Fibroblast of villous mesenchyme (primary cell): ENCODE results near the gene KAZN. TPM values are rescaled to one million over a fixed set of nuclear protein-coding genes. Genes with fewer than 3 reads are reported as not detected.
A peak's percentile ranks its signal among the peaks of the same experiment; 100 is the strongest.

Experiments
- DNase-seq: peaks from one replicate; pipeline ENCODE4 v3.0.0-alpha.2; 2010; ENCODE audit warnings: low read depth
- H3K4me3 ChIP-seq: 2 replicates; pipeline ENCODE4 v1.5.1; 2011; ENCODE audit warnings: low read depth, mild to moderate bottlenecking, low read length
- total RNA-seq: library from RNA; depleted of rRNA; stranded (reverse); fragments of >200 nt; gene quantifications from 2 replicates; pipeline ENCODE4 v1.2.3, GENCODE V29; 2012
- TF ChIP-seq, protein P1 (sequence below): IDR thresholded peaks from 2 replicates; pipeline ENCODE4 v1.5.1; 2012; ENCODE audit warnings: low read depth, mild to moderate bottlenecking, low read length; ENCODE audit not compliant: insufficient read depth

Gene KAZN
- total RNA-seq, 1 donor: 8.6 TPM

DNA sequence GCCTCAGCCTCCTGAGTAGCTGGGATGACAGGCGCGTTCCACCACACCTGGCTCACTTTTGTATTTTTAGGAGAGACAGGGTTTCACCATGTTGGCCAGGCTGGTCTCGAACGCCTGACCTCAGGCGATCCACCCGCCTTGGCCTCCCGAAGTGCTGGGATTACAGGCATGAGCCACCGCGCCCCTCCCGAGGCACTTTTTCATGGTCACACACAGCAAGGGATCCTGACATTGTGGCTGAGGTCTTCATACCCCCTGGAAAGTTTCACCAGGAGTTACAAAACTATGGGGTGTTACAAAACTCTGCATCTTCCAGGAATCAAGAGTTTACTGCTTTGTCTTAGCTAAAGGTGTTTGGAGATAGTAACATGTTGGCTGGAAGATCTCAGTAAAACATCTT lies 320.8 kb downstream of the KAZN start:
- H3K4me3 ChIP-seq: no peak overlapping the region
- TF ChIP-seq, protein P1, sequence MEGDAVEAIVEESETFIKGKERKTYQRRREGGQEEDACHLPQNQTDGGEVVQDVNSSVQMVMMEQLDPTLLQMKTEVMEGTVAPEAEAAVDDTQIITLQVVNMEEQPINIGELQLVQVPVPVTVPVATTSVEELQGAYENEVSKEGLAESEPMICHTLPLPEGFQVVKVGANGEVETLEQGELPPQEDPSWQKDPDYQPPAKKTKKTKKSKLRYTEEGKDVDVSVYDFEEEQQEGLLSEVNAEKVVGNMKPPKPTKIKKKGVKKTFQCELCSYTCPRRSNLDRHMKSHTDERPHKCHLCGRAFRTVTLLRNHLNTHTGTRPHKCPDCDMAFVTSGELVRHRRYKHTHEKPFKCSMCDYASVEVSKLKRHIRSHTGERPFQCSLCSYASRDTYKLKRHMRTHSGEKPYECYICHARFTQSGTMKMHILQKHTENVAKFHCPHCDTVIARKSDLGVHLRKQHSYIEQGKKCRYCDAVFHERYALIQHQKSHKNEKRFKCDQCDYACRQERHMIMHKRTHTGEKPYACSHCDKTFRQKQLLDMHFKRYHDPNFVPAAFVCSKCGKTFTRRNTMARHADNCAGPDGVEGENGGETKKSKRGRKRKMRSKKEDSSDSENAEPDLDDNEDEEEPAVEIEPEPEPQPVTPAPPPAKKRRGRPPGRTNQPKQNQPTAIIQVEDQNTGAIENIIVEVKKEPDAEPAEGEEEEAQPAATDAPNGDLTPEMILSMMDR: no peak
- DNase-seq: no peak

DNA sequence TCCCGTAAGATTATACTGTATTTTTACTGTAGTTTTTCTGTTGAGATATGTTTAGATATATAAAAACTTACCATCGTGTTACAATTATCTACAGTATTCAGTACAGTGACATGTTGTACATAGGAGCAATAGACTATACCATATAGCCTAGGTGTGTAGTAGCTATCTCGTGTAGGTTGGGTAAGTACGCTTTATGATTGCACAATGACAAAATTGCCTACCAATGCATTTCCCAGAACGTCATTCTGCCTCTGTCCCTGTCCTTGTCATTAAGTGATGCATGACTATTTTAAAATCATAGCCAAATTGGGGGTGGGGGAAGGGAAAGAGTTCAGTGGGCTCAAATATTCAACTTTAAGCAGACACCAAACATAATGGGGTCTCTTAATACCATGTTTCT lies 321.3 kb downstream of the KAZN start:
- DNase-seq: no peak
- H3K4me3 ChIP-seq: no peak overlapping the region
- TF ChIP-seq, protein P1: no peak

DNA sequence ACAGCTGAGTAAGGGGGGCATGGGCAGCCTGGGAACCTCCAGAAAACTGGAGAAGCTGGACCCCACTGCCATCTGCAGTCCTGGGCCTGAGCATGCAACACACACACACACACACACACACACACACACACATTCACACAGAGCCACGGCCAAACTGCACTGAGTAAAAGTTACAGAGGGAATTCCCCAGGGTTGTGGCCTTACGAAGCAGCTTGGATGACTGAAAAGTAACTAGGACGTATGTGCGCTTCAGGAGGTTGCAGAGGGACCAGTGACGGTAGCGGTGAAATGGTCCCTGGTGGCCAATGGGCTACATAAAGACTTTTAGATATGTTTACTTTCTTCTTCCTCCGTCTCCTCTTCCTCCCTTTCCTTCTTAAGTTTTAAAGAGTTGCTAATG lies 322.6 kb downstream of the KAZN start:
- TF ChIP-seq, protein P1: no peak
- peak; percentile 45 for DNase-seq
- no peak overlapping the region for H3K4me3 ChIP-seq

DNA sequence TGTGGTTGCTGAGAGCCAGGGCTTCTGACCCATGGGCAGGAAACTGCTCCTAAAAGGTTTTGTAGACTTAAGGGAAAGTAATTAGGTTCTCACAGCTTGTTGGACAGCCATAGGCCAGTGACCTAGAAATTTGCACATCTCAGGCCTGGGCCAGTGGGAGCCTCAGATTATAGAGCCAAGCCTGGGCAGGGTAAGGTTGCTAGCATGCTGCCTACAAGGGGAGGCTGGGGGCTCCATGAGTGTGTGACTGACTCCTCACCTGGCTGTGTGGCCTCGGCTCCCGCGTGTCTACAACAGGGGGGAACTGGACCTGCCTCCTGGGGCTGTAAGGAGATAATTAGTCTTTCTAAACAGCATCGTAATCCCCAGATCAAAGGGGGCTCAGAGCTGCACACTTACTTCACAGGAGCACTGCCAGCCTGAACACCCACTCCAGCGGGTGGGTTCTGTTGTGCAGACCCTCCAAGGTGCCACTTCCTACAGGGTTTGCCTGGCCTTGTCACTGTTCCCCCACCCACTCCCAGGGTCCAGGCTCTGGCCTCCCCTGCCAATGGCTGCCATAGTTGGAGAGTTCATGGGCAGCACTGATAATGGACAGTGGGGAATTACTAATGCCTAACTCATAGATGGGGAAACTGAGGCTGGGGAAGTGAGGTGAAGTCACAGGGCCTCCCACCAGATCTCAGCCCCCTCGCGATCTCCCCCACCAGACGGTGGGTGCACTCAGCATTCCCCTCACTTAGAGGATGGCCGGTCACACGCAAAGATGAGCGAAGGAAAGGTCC lies 324.6 kb downstream of the KAZN start:
- H3K4me3 ChIP-seq: no peak overlapping the region
- no peak for DNase-seq
- TF ChIP-seq, protein P1: no peak

DNA sequence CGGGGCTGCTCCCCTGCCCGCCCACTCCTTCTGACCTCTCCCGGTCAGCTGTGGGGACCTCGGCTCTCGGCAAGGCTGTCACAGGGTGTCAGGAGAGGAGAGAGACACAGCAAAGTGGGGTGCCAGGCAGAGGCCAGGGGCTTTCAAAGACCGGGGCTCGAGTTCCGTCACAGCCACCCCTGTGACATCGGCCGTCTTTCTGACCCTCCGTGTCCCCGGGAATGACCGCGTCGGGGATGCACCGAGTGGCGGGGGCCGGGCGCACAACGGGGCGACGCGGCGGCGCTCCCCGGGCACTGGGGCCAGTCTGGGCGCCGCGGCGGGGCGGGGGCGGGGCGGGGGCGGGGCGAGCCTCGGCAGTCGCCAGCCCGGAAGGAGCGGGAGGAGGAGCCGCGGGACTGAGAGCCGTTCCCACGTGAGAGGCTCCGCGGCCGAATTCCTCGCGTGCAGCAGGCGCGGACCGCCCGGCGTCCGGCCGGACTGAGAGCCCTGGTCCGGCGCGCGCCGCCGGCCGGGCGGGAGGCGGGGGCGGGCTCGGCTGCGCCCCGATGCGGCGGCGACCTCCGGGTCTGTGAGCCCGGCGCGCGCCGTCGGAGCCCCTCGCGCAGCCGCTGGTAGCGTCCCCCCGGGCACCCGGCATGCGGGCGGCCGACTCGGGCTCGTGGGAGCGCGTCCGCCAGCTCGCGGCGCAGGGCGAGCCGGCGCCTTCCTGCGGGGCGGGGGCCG lies 325.4 kb downstream of the KAZN start:
- DNase-seq: peak; percentile 78
- TF ChIP-seq, protein P1: no peak
- peak overlapping the region; percentile 72 for H3K4me3 ChIP-seq

DNA sequence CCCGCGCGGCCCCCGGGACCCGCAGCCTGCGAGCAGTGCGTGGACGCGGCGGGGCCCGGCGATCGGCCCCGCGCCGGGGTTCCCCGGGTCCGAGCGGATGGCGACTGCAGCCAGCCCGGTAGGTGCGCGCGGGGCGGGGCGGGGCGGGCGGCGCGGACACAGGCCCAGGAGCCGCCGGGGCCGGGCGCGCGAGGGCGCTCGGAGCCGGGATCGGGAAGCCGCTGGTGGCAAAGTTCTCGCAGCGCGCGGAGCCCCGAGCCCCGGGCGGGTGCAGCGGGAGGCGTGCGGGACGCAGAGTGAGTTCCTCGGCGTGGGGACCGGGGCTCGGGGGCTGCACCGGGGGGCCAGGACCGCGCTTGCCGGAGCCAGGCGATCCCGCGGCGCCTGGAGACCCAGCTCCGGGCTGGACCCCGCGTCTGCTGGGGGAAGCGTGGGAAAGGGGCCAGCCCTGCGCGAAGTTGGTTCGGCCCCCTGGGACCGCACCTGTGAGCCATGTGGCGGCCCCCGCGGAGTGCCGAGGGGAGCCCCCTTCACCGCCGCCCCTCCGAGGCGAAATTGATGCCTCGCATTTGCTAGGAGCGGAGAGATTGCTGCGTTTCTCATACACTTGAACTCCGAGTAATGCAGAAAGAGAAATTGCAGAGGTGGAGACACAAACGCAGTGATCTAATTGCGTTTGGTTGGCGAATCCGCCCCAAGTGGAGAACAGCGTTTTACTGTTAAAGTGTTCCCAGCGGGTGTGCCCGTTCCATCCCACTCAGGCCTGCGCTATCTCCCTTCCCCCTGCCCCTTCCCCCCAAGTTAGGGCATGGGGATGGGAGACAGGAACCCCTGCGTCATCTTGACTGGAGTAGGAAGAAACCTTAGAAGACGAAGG lies 326.2 kb downstream of the KAZN start:
- peak overlapping the region; percentile 72 for H3K4me3 ChIP-seq
- TF ChIP-seq, protein P1: no peak
- DNase-seq: peak; percentile 65
